ENCODE measurements around the gene SMOC2.

- TF ChIP-seq ZNF274 (IDR thresholded peaks at IDR 0.05; ENCODE audit: low read length) = no peak
- TF ChIP-seq ZNF274 (tag by site-specific recombination; IDR thresholded peaks at IDR 0.05; ENCODE audit: borderline replicate concordance) = no peak
- TF ChIP-seq ZNF214 (tag by site-specific recombination; IDR thresholded peaks at IDR 0.05; ENCODE audit: borderline replicate concordance) = no peak
- TF ChIP-seq CTCF (tag by site-specific recombination; IDR thresholded peaks at IDR 0.05) = no peak
- TF ChIP-seq ZNF23 (tag by site-specific recombination; IDR thresholded peaks at IDR 0.05; ENCODE audit: borderline replicate concordance) = no peak
- TF ChIP-seq TSHZ1 (tag by site-specific recombination; IDR thresholded peaks at IDR 0.05; ENCODE audit: borderline replicate concordance) = no peak
- no peak for TF ChIP-seq ZNF169 (tag by site-specific recombination; IDR thresholded peaks at IDR 0.05)
These were observed 158.9 kb downstream of the SMOC2 start for GRCh38 chr6:168599769-168600330.

Data from HEK293 (cell line).